H1 (cell line): ENCODE measurements around the gene PDZD2. TPM values are rescaled to one million over a fixed set of nuclear protein-coding genes. Genes with fewer than 3 reads are reported as not detected.

Source experiments
- CTCF ChIA-PET: fragments of 300-600 bp; sonication (Branson Sonifier 250); formaldehyde crosslinking; loops from one replicate; lab custom pipeline; 2021; ENCODE audit not compliant: partially characterized antibody; lab: Charles Lee
- POLR2A ChIA-PET: fragments of 300-600 bp; sonication (Branson Sonifier 250); formaldehyde crosslinking; loops from one replicate; lab custom pipeline; 2021; ENCODE audit warnings: inconsistent platforms; ENCODE audit not compliant: partially characterized antibody; lab: Charles Lee
- DNase-seq, 2 experiments: peaks; one replicate each; pipeline versions ENCODE4 v3.0.0 to v3.0.0-alpha.2; 2010 to 2022; ENCODE audit warnings: low spot score in 2 of 2, low read depth in 1 of 2, mixed read lengths in 1 of 2
- FAIRE-seq: peaks from 2 replicates; lab custom pipeline; 2011; peaks lifted over from hg19 to GRCh38; lab: Jason Lieb, UNC
- H2AFZ ChIP-seq: 2 replicates; pipeline ENCODE4 v1.8.1; 2012; ENCODE audit warnings: low read length, inconsistent platforms
- H2AK5ac ChIP-seq: 2 replicates; pipeline ENCODE4 v1.6.1; 2013; ENCODE audit warnings: low read depth, low read length
- H2BK120ac ChIP-seq: replicated peaks from 2 replicates; pipeline ENCODE3; 2013; ENCODE audit warnings: low read depth, low read length, inconsistent platforms
- H2BK12ac ChIP-seq: 2 replicates; pipeline ENCODE4 v1.6.1; 2013; ENCODE audit warnings: low read depth, low read length
- H2BK15ac ChIP-seq: 2 replicates; pipeline ENCODE4 v1.6.1; 2013; ENCODE audit warnings: low read length
- H2BK20ac ChIP-seq: 2 replicates; pipeline ENCODE4 v1.6.1; 2013; ENCODE audit warnings: low read length
- H2BK5ac ChIP-seq: 2 replicates; pipeline ENCODE4 v1.6.1; 2013; ENCODE audit warnings: low read depth, low read length
- H3K14ac ChIP-seq: 2 replicates; pipeline ENCODE4 v1.6.1; 2013; ENCODE audit warnings: inconsistent platforms; ENCODE audit not compliant: insufficient read length
- H3K18ac ChIP-seq: 2 replicates; pipeline ENCODE4 v1.6.1; 2013; ENCODE audit warnings: low read length; ENCODE audit errors: extremely low read depth
- H3K23ac ChIP-seq: 2 replicates; pipeline ENCODE4 v1.6.1; 2013; ENCODE audit warnings: inconsistent platforms; ENCODE audit not compliant: insufficient read length
- H3K23me2 ChIP-seq: 2 replicates; pipeline ENCODE4 v1.6.1; 2013; ENCODE audit warnings: low read depth, low read length
- H3K27ac ChIP-seq: 2 replicates; pipeline ENCODE4 v1.6.1; 2011; ENCODE audit warnings: low read depth, low read length, inconsistent platforms
- H3K27me3 ChIP-seq, 4 experiments: replicated peaks in 1 of 4; 1 replicate in 1 of 4; 2 replicates in 3 of 4; pipeline versions ENCODE4 v1.6.1 to v1.8.1; 2011 to 2013; ENCODE audit warnings: low read length in 3 of 4, mild to moderate bottlenecking in 3 of 4, inconsistent platforms in 2 of 4, mixed read lengths in 2 of 4, moderate library complexity in 1 of 4; ENCODE audit not compliant: control insufficient read depth in 3 of 4, insufficient read depth in 3 of 4; ENCODE audit errors: extremely low read depth in 1 of 4
- H3K36me3 ChIP-seq, 4 experiments: 2 replicates each; pipeline versions ENCODE4 v1.6.1 to v1.8.1; 2011 to 2013; ENCODE audit warnings: mild to moderate bottlenecking in 4 of 4, low read length in 3 of 4, moderate library complexity in 2 of 4, control low read depth in 1 of 4, inconsistent platforms in 1 of 4; ENCODE audit not compliant: insufficient read depth in 4 of 4, control insufficient read depth in 2 of 4
- H3K4ac ChIP-seq: replicated peaks from 2 replicates; pipeline ENCODE3; 2013; ENCODE audit warnings: low read length, low read depth, mixed read lengths, inconsistent platforms; ENCODE audit not compliant: insufficient read length
- H3K4me1 ChIP-seq, 4 experiments: replicated peaks in 1 of 4; 1 replicate in 1 of 4; 2 replicates in 3 of 4; pipeline versions ENCODE4 v1.6.1 to v1.8.1; 2011 to 2013; ENCODE audit warnings: low read length in 3 of 4, inconsistent platforms in 2 of 4, mixed read lengths in 1 of 4; ENCODE audit not compliant: insufficient read depth in 4 of 4, control insufficient read depth in 3 of 4
- H3K4me2 ChIP-seq, 2 experiments: 2 replicates each; pipeline versions ENCODE4 v1.6.1 to v1.8.1; 2011 to 2013; ENCODE audit warnings: low read depth in 2 of 2, low read length in 2 of 2, control low read depth in 1 of 2, inconsistent platforms in 1 of 2, mild to moderate bottlenecking in 1 of 2; ENCODE audit not compliant: insufficient read depth in 1 of 2
- H3K4me3 ChIP-seq, 4 experiments: fragments of 200-600, 300-600 bp in 1 of 4; sonication (generic), shearing (Covaris generic), sonication (Bioruptor Twin) in 1 of 4; 2 replicates each; pipeline versions ENCODE4 v1.5.1 to v1.8.1; 2011 to 2016; ENCODE audit warnings: low read length in 4 of 4, low read depth in 3 of 4, control low read depth in 2 of 4, inconsistent platforms in 2 of 4, mild to moderate bottlenecking in 2 of 4, mixed read lengths in 1 of 4, moderate library complexity in 1 of 4; ENCODE audit not compliant: insufficient read depth in 2 of 4; ENCODE audit errors: extremely low read depth in 1 of 4
- H3K56ac ChIP-seq: replicated peaks from 2 replicates; pipeline ENCODE3; 2013; ENCODE audit warnings: low read depth, mild to moderate bottlenecking, mixed read lengths, low read length, inconsistent platforms; ENCODE audit not compliant: insufficient read length
- H3K79me1 ChIP-seq: 2 replicates; pipeline ENCODE4 v1.6.1; 2013; ENCODE audit warnings: low read depth, low read length, control low read depth
- H3K79me2 ChIP-seq, 2 experiments: 2 replicates each; pipeline versions ENCODE4 v1.6.1 to v1.8.1; 2012 to 2013; ENCODE audit warnings: low read length in 2 of 2, mild to moderate bottlenecking in 2 of 2, inconsistent platforms in 1 of 2; ENCODE audit not compliant: insufficient read depth in 2 of 2, control insufficient read depth in 1 of 2
- H3K9ac ChIP-seq, 4 experiments: replicated peaks in 1 of 4; 1 replicate in 1 of 4; 2 replicates in 3 of 4; pipeline versions ENCODE4 v1.6.1 to v1.8.1; 2011 to 2013; ENCODE audit warnings: low read depth in 3 of 4, low read length in 3 of 4, control low read depth in 2 of 4, mild to moderate bottlenecking in 2 of 4, moderate library complexity in 2 of 4, inconsistent platforms in 1 of 4; ENCODE audit errors: extremely low read depth in 1 of 4
- H3K9me3 ChIP-seq, 2 experiments: 2 replicates each; pipeline versions ENCODE4 v1.6.1 to v1.8.1; 2012 to 2013; ENCODE audit warnings: mild to moderate bottlenecking in 2 of 2, moderate library complexity in 2 of 2, control low read depth in 1 of 2, inconsistent platforms in 1 of 2, low read depth in 1 of 2, low read length in 1 of 2, mixed read lengths in 1 of 2; ENCODE audit not compliant: insufficient read depth in 2 of 2
- H4K20me1 ChIP-seq, 2 experiments: replicated peaks in 1 of 2; 2 replicates each; pipeline versions ENCODE3 to v1.8.1; 2011 to 2013; ENCODE audit warnings: inconsistent platforms in 2 of 2, low read length in 2 of 2, mild to moderate bottlenecking in 1 of 2; ENCODE audit not compliant: insufficient read depth in 2 of 2, control insufficient read depth in 1 of 2
- H4K5ac ChIP-seq: 2 replicates; pipeline ENCODE4 v1.6.1; 2013; ENCODE audit warnings: low read length, low read depth, mixed read lengths, inconsistent platforms; ENCODE audit not compliant: insufficient read length
- H4K8ac ChIP-seq: 2 replicates; pipeline ENCODE4 v1.8.0; 2013; ENCODE audit warnings: mild to moderate bottlenecking, moderate library complexity, low read length, inconsistent platforms; ENCODE audit not compliant: insufficient read depth; ENCODE audit errors: extremely low read depth
- H4K91ac ChIP-seq: replicated peaks from 2 replicates; pipeline ENCODE3; 2013; ENCODE audit warnings: low read length, mixed read lengths, inconsistent platforms; ENCODE audit not compliant: insufficient read length
- BRCA1 ChIP-seq: IDR thresholded peaks from 2 replicates; pipeline ENCODE4 v1.6.1; 2012; ENCODE audit warnings: low read depth, low read length, improper control_type of control experiment
- CEBPB ChIP-seq: IDR thresholded peaks from 2 replicates; pipeline ENCODE4 v1.6.1; 2012; ENCODE audit warnings: low read depth, low read length
- CHD2 ChIP-seq: IDR thresholded peaks from 2 replicates; pipeline ENCODE4 v1.6.1; 2012; ENCODE audit warnings: low read length, improper control_type of control experiment
- CTBP2 ChIP-seq: IDR thresholded peaks from 2 replicates; pipeline ENCODE4 v1.7.0; 2011; ENCODE audit warnings: borderline replicate concordance, mild to moderate bottlenecking, moderate library complexity, mixed read lengths, low read length; ENCODE audit not compliant: insufficient read depth, insufficient read length
- EZH2 ChIP-seq: fragments of 200-600 bp; sonication (generic); IDR thresholded peaks from 2 replicates; pipeline ENCODE4 v1.7.1; 2012; ENCODE audit warnings: low read depth, mild to moderate bottlenecking, moderate library complexity, low read length, inconsistent platforms; ENCODE audit not compliant: severe bottlenecking
- GTF2F1 ChIP-seq: IDR thresholded peaks from 2 replicates; pipeline ENCODE4 v1.6.1; 2012; ENCODE audit warnings: low read depth, low read length, improper control_type of control experiment, borderline replicate concordance
- HDAC2 ChIP-seq, 2 experiments: fragments of 300-600 bp in 1 of 2; sonication (generic) in 1 of 2; IDR thresholded peaks; 2 replicates each; pipeline ENCODE4 v1.6.1; 2011 to 2012; ENCODE audit warnings: low read depth in 2 of 2, low read length in 2 of 2, mild to moderate bottlenecking in 2 of 2, moderate library complexity in 2 of 2, borderline replicate concordance in 1 of 2, inconsistent platforms in 1 of 2
- KDM1A ChIP-seq: fragments of 200-600, 300-600 bp; sonication (generic); IDR thresholded peaks from 2 replicates; pipeline ENCODE4 v1.7.1; 2016; ENCODE audit warnings: mild to moderate bottlenecking, low read length, borderline replicate concordance
- NRF1 ChIP-seq: IDR thresholded peaks from 2 replicates; pipeline ENCODE4 v1.6.1; 2011; ENCODE audit warnings: mild to moderate bottlenecking, low read depth, low read length, improper control_type of control experiment
- RAD21 ChIP-seq, 2 experiments: IDR thresholded peaks in 1 of 2; conservative IDR thresholded peaks in 1 of 2; 2 replicates each; pipeline ENCODE4 v1.6.1; 2011; ENCODE audit warnings: low read depth in 2 of 2, low read length in 2 of 2, improper control_type of control experiment in 1 of 2, inconsistent platforms in 1 of 2, mild to moderate bottlenecking in 1 of 2, moderate library complexity in 1 of 2
- SIRT6 ChIP-seq: IDR thresholded peaks from one replicate; pipeline ENCODE4 v1.7.1; 2012; ENCODE audit warnings: low read length, inconsistent platforms
- TAF1 ChIP-seq: IDR thresholded peaks from 2 replicates; pipeline ENCODE4 v1.6.1; 2011; ENCODE audit warnings: mild to moderate bottlenecking, low read depth, low read length
- TEAD4 ChIP-seq: IDR thresholded peaks from 2 replicates; pipeline ENCODE4 v1.6.1; 2012; ENCODE audit warnings: low read depth, low read length, inconsistent platforms, mixed read lengths
- ZNF274 ChIP-seq: IDR thresholded peaks from 2 replicates; pipeline ENCODE4 v1.7.0; 2012; ENCODE audit warnings: low read length, borderline replicate concordance; ENCODE audit errors: extremely low read depth
- WGBS, 2 experiments: shearing (Covaris generic) in 1 of 2; methylation state at CpG; one replicate each; pipeline versions ENCODE4 v1.1.6 to v1.1.7; 2013 to 2015; ENCODE audit warnings: low lambda C conversion rate in 2 of 2, mixed read lengths in 2 of 2, inconsistent platforms in 1 of 2, low coverage in 1 of 2, missing lambda C conversion rate in 1 of 2; ENCODE audit not compliant: insufficient replicate concordance in 2 of 2, insufficient coverage in 1 of 2, insufficient read length in 1 of 2; ENCODE audit errors: extremely low coverage in 1 of 2, missing lambda C conversion rate in 1 of 2; 5-methylcytosine and 5-hydroxymethylcytosine counted together
- polyA plus RNA-seq, 7 experiments: library from polyadenylated mRNA; depleted of rRNA in 3 of 7; stranded (reverse) in 5 of 7; unstranded in 2 of 7; fragments of >200 nt in 5 of 7; fragments of 200-250 nt in 2 of 7; gene quantifications; 1 replicate in 5 of 7; 2 replicates in 1 of 7; 4 replicates in 1 of 7; pipeline versions ENCODE4 v1.2.1 to v1.2.3, GENCODE V29; 2011 to 2013; ENCODE audit warnings: missing spikeins in 2 of 7, mixed read lengths in 2 of 7
- total RNA-seq: library from RNA; stranded (reverse); fragmentation: NEBNext Ultra II Directional; extraction: Animal tissue kit (Norgen Biotek cat#: 25700); gene quantifications from 2 replicates; pipeline ENCODE4 v1.2.1, GENCODE V29; 2021

The PDZD2 gene
- total and polyA plus RNA-seq, 2 of the 8 experiments (the other 6 are each of a cell fraction or from before 2014, with no cell fraction given): 1.2 to 6.8 TPM

DNA sequence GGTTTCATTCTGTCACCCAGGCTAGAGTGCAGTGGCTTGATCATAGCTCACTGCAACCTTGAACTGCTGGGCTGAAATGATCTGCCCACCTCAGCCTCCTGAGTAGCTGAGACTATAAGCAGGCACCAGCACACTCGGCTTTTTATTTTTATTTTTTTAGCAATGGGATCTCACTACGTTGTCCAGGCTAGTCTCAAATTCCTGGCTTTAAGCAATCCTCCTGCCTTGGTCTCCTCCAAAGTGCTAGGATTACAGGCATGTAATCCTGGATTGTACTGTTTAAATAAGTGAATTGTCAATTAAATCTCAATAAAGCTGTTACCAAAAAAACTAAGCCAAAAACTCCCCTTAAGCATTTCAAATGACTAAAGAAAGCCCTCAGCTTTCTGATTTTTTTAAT lies 516.3 kb downstream of the PDZD2 start:
- no peak overlapping the region for H3K23ac ChIP-seq
- H2BK5ac ChIP-seq: no peak overlapping the region
- no peak overlapping the region for H4K8ac ChIP-seq
- H2BK15ac ChIP-seq: no peak overlapping the region
- WGBS, 2 experiments: 90% methylated on average over 2 of the region's 2 CpGs; no CpG with 5 or more reads in 1 of the 2 experiments
- no peak overlapping the region for H4K91ac ChIP-seq
- H4K5ac ChIP-seq: no peak overlapping the region
- H3K14ac ChIP-seq: no peak overlapping the region
- H3K9ac ChIP-seq: no peak overlapping the region
- H3K36me3 ChIP-seq: peaks cover 0 to 2% (median 0%) of the 10 kb centered on the region in 4 experiments; a peak in 1 of 8 replicates
- peaks cover 13% of the 10 kb centered on the region for H3K79me1 ChIP-seq
- no peak overlapping the region for H3K4me3 ChIP-seq
- FAIRE-seq (no peak), DNase-seq (no peak)
- no peak overlapping the region for H3K27ac ChIP-seq
- H3K4me1 ChIP-seq: peaks cover 0 to 13% (median 2%) of the 10 kb centered on the region in 4 experiments; a peak in 2 of 7 replicates
- ChIA-PET POLR2A (interaction anchor here (3.1 kb wide), 1 partner anchor 12 kb away, joined by 14 read pairs; no protein-coding TSS in a partner anchor), CTCF (no interaction called here)
- no peak overlapping the region for H2BK120ac ChIP-seq
- H2AK5ac ChIP-seq: no peak overlapping the region
- peaks cover 16 to 98% of the 10 kb centered on the region in 2 experiments for H3K79me2 ChIP-seq
- no peak overlapping the region for H2AFZ ChIP-seq
- H2BK12ac ChIP-seq: no peak overlapping the region
- no peak overlapping the region for H2BK20ac ChIP-seq
- H3K9me3 ChIP-seq: no peaks in the 10 kb centered on the region
- H3K4ac ChIP-seq: no peak overlapping the region
- no peak overlapping the region for H3K56ac ChIP-seq
- H3K27me3 ChIP-seq: no peaks in the 10 kb centered on the region
- H3K23me2 ChIP-seq: no peaks in the 10 kb centered on the region; the same call in 1 of the 2 replicates
- H4K20me1 ChIP-seq: peaks cover 17 to 25% of the 10 kb centered on the region in 2 experiments
- no peak overlapping the region for H3K18ac ChIP-seq
- H3K4me2 ChIP-seq: no peak overlapping the region
- TF ChIP-seq CHD2 (no peak), CEBPB (no peak), RAD21 (IDR thresholded peaks at IDR 0.05 in 1 of 2, conservative IDR thresholded peaks at IDR 0.05 in 1 of 2; ENCODE audit: low read depth in 2 of 2, low read length in 2 of 2) (no peak), EZH2 (no peak), ZNF274 (no peak), TEAD4 (no peak), NRF1 (no peak), KDM1A (no peak), CTBP2 (no peak), GTF2F1 (no peak), BRCA1 (no peak), SIRT6 (no peak), HDAC2 (IDR thresholded peaks at IDR 0.05; ENCODE audit: borderline replicate concordance in 1 of 2, low read depth in 2 of 2, low read length in 2 of 2) (no peak), TAF1 (no peak)
